ENCODE results near the gene TM7SF3.
A peak's percentile ranks its signal among the peaks of the same experiment; 100 is the strongest.
"Not testable (repeated sequence)": the region's sequence is repeated elsewhere in the genome, so short reads cannot be mapped to it uniquely, and the experiment has no call there.

TM7SF3 gene

DNA sequence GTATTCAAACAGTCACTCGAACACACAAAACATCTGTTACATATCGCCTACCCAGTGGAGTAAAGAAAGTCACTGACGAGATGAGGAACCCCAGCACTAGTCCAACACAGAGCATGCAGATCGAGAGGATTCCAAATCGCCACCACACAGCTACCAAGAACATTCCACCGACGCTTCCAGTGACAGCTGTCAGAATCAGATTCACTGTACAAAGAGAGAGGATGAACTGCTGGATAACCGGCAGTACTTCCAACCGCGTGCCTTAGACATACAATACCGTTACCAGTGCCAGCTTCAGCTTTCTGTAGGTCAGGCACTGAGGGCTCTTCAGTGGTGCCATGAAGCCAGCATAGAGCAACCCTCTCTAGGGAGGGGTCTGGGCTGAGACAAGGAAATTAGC lies 34.5 kb downstream of the TM7SF3 start:
- no peak for DNase-seq (ENCODE audit: low spot score)

GRCh38 chr12:26978801-26979200 lies 35.4 kb downstream of the TM7SF3 start:
- no peak for DNase-seq (ENCODE audit: low spot score)

- no peak for DNase-seq (ENCODE audit: low spot score)
These were observed 37.5 kb downstream of the TM7SF3 start for GRCh38 chr12:26976687-26977086.

DNA sequence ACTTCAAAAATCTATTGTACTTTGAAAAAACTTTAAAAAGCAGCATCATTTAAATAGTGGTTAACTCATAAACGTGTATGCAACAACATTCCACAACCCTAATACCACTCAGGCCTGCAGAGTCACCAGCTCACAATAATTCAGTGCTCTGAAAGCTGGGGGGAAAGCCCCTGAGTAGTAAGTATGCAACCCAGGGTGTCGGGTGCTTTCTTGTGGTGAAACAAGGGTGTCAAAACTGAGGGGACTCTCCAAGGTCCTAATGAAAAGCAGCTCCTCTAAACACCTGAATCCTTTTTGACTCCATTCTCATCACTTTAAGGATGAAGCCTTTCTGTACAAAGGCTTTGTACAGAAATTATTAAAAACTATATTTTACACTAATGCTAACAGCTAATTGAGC lies 42.2 kb downstream of the TM7SF3 start:
- DNase-seq (ENCODE audit: low spot score), result no peak

DNA sequence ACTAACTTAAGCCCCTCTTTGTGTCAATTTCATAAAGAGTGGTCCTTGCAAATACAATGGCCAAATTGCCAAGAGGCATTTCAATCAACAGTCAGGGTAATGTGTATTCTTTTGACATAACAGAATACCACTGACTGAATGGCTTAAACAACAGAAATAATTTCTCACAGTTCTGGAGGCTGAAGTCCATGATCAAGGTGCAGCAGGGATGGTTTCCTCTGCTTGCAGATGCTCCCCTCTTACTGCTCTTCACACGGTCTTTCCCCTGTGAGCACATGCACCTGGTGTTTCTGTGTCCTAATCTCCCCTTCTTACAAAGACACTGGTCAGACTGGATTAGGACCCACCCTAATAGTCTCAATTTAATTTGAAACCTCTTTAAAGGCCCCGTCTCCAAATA lies 44.0 kb downstream of the TM7SF3 start:
- DNase-seq (ENCODE audit: low spot score), result no peak

DNA sequence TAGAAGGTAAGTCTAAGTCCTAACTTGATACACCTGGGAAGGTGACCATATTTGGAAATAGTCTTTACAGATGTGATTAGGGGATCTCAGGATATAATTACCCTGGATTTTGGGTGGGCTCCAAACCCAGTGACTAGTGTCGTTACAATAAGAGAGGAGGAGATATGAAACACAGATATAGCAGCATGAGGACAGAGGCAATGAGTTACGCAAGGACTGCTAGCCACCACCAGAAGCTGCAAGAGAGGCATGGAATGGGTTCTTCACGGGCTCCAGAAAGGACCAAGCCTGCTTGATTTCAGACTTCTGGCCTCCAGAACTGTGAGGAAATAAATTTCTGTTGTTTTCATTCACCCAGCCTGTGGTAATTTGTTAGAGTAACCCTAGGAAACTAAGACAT lies 47.3 kb downstream of the TM7SF3 start:
- DNase-seq (ENCODE audit: low spot score), result no peak

DNA sequence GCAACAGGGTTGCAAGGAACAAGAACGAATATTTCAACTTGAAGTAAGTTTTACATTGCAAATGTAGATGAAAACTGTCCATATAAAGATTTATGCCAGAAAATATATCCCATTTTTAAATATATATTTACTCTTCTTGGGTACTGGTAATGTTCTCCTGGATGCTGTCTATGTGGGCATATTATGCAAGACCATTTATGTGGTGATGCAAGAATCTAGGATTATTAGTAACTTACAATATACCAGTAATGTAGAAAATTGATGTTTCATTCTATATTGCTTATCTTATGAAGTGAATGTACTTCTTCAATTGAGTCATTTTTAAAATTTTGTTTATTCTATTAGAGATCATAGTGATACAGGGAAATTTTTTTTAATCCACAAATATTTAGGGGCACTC lies 50.8 kb downstream of the TM7SF3 start:
- DNase-seq (ENCODE audit: low spot score), result no peak

DNA sequence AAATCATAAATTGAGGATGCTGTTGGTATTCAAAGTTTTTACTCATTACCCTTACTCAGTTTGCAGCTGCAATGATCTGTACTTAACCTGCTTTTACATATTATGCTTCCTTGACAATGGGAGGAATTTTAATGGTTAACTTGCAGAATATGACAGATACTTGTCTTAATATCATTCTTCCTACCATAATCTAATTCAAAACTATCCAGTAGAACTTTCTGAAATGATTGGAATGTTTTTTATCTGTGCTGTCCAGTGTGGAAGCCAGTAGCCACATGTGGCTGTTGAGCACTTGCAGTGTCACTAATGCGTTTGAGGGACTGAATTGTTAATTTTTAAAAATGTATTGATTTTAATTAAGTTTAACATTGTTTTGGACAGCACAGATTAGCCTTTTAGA lies 52.4 kb downstream of the TM7SF3 start:
- DNase-seq (ENCODE audit: low spot score), result no peak

DNA sequence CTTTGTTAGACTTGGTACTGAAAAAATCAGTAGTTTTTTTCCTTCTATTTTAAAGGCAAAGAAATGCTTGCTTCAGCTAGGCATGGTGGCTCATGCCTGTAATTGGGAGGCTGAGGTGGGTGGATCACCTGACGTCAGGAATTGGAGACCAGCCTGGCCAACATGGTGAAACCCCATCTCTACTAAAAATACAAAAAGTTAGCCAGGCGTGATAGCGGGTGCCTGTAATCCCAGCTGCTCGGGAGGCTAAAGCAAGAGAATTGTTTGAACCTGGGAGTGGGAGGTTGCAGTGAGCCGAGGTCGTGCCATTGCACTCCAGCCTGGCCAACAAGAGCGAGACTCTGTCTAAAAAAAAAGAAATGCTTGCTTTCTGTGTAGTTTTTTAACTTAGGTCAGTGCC lies 52.8 kb downstream of the TM7SF3 start:
- DNase-seq (ENCODE audit: low spot score), result not testable (repeated sequence)

- DNase-seq (ENCODE audit: low spot score), result no peak
These were observed 60.2 kb downstream of the TM7SF3 start for GRCh38 chr12:26954027-26954426.

GRCh38 chr12:26953447-26953846 lies 60.7 kb downstream of the TM7SF3 start:
- DNase-seq (ENCODE audit: low spot score), result no peak

GRCh38 chr12:26948309-26948708 lies 65.9 kb downstream of the TM7SF3 start:
- no peak for DNase-seq (ENCODE audit: low spot score)

DNA sequence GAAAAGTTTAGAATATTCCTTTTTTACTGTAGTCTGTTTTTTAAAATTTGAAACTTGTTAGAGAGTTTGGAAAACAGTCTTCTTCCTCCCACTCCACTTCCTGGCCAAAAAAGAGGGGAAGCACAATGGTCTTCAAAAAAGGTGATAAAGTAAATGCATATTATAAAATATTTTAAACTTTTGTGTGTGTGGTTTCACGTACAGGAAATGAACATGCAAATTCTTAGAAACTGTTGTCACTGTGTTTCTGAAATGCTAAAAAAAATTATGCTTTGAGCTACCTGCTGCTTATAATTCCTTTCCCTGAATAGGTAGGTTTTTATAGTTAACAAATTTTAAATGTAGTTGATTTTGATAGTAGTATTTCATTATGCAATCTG lies 73.0 kb downstream of the TM7SF3 start:
- no peak for DNase-seq (ENCODE audit: low spot score)

DNA sequence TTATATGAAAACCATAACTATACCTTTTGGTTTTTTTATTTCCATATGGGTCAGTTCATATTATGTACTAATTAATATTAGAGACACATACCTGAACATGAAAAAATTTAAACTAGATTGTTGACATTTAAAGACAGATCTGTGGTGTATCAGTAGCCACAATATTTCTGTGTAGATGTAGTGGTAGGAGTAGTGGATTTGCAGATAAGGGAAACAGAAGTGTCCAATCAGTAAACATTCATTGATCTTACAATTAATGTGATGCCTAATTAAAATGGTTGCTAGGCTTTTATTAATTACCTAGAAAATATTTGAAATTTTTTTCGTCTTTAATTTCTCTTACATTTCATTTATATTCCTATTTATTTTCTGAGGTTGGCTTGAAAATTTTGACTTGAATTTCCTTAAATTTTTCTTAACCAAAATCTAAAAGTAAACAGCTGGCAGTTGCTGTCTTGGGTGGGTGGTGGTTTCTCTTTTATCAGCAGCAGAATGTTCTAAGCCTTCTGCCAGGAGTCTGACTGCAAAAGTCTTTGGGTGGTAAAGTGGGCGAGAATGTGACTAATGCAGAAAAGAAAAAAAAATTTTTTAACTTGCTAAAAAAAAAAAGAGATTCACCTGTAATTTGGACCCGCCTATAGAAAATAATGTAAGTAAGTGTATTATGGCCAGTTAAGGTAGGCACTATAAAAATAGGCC lies 73.5 kb downstream of the TM7SF3 start:
- DNase-seq (ENCODE audit: low spot score), result peak; percentile 23

DNA sequence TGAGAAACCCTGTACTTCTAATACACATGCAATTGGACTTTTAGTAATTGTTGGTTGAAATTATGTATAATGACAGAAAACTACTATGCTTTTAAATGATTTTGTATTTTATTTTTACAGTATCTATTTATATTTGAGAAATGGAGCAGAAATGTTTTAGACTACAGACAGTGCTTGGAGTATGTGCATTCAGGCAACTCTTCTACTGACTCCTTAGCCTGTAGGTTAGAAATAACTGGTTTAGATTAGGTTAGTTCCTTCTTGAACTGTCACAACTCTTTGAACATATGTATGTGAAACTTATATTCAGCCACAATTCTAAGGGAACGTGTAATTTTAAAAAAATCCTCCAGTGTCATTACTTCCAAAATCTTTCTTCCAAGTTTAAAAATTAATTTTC lies 74.2 kb downstream of the TM7SF3 start:
- no peak for DNase-seq (ENCODE audit: low spot score)

- DNase-seq (ENCODE audit: low spot score), result no peak
These were observed 74.9 kb downstream of the TM7SF3 start for GRCh38 chr12:26939192-26939832.

DNA sequence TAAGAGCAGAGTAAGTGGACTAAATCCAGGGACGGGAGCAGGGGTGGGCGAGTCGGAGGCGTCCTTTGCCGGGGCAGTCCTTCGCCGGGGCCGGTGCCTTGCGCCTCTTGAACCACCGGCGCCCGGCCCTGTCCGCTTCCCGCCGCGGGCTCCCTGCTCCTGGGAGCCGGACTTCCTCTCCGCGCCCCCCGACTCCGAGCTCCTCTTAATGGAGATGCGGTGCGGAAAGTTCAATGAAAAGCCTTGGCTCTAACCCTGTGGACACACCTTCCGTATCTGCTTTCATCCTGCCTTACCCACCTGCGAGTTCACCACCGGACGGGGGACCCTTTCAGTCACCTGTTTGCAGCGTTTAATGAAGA lies 75.5 kb downstream of the TM7SF3 start:
- peak; percentile 38 for DNase-seq (ENCODE audit: low spot score)

- peak; percentile 97 for DNase-seq (ENCODE audit: low spot score)
These were observed 76.1 kb downstream of the TM7SF3 start, which contains the start of the genes FGFR1OP2 and INTS13 for GRCh38 chr12:26937863-26938700. TSS of gene FGFR1OP2 (plus strand) at chr12:26938470. CDS start at chr12:26954159, 15,689 bp downstream. TSS of gene INTS13 (minus strand) at chr12:26937981. CDS start at chr12:26936803, 1,178 bp downstream.

DNA sequence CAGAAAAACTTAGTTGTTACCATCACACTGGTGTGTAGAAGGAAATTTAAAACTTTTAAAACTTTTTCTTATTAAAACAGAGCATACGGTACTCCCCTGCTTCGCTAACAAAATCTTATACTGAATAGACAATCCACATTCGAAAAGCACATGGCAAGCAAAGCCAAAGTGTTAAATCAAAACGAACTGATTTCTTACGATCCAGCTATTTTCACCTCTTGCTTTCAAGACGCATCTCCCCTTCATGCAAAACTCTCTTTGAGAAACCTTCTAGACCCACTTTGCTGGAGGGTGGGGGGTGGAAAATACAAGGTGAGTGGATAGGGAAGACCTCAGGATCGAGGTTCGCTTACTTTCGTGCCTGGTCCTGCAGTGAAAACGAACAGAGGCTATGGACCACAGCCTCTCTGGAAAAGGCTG lies 76.7 kb downstream of the TM7SF3 start:
- DNase-seq (ENCODE audit: low spot score), result no peak

- DNase-seq (ENCODE audit: low spot score), result no peak
These were observed 77.4 kb downstream of the TM7SF3 start for GRCh38 chr12:26936559-26937442.

DNA sequence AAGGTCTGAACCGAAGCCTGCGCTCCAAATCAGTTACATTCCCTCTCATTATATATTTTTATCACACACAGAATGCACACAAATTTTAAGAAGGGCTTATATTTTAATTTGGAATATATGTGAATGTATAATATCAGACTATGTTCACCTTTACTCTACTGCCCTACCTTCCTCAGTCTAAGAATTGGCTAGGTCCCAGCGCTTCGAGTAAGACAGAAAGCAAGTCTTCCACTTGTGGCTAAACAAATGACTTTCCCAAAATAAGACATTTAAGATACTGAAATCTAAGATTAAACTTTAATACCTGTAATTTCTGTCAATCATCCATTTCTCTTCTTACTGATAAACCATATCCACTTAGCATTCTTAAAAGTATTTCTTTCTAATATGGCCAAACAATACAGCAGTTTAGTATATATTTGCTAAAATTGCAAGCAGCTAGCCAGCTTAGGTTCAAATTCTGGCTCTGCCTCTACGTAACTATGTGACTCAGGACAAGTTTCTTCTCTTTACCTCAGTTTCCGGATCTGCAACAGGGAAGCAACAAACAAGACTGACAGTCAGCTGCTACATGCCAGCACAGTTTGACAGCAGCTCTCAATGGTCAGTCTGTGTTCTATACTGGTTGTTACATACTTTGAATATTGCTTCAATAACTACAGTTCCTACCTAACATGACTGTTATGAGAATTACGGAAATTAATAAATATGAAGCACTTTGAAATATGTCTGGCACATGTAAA lies 78.4 kb downstream of the TM7SF3 start:
- no peak for DNase-seq (ENCODE audit: low spot score)
